HCT116 (cell line): Measurements from ENCODE around the gene NMD3. TPM values are rescaled to one million over a fixed set of nuclear protein-coding genes. Genes with fewer than 3 reads are reported as not detected.

Experiments
- ATAC-seq: fragments of 200-7000 bp; cut with Tn5 transposase; 2 replicates; pipeline ENCODE4 v1.9.1; 2020; ENCODE audit warnings: mild to moderate bottlenecking, moderate library complexity
- BruUV-seq: library from RNA; stranded (reverse); fragments of 400-500 nt; replicated peaks from 2 replicates; lab custom pipeline; 2021; lab: Mats Ljungman, UMichigan
- CTCF ChIA-PET: fragments of 300-600 bp; sonication (Branson Sonifier 250); formaldehyde crosslinking; loops from one replicate; lab custom pipeline; 2021; ENCODE audit warnings: antibody characterized with exemption; lab: Charles Lee
- POLR2A ChIA-PET: fragments of 300-600, 350-600 bp; sonication (Branson Sonifier 250); formaldehyde crosslinking; loops from one replicate; lab custom pipeline; 2021; ENCODE audit warnings: antibody characterized with exemption; lab: Charles Lee
- RAD21 ChIA-PET, 2 experiments: fragments of 300-600 bp; sonication (Branson Sonifier 250); formaldehyde crosslinking; loops; one replicate each; lab custom pipeline; 2023; ENCODE audit warnings: low total read pairs in 2 of 2; ENCODE audit not compliant: uncharacterized antibody in 2 of 2, unreplicated experiment in 2 of 2, low non-redundant PET in 1 of 2; lab: Charles Lee
- DNase-seq: peaks from one replicate; pipeline ENCODE4 v3.0.0-alpha.2; 2010; ENCODE audit warnings: low read depth, low spot score
- H2AFZ ChIP-seq: fragments of 200-600 bp; shearing (Covaris generic), sonication (generic); 2 replicates; pipeline ENCODE4 v1.6.1; 2017; ENCODE audit warnings: low read depth, mixed run types, mixed read lengths, antibody characterized with exemption, low read length; ENCODE audit not compliant: poor library complexity, severe bottlenecking
- H3K27ac ChIP-seq: 2 replicates; pipeline ENCODE4 v1.5.1; 2012; ENCODE audit warnings: low read depth, low read length
- H3K27me3 ChIP-seq: fragments of 200-600 bp; sonication (generic); 2 replicates; pipeline ENCODE4 v1.6.1; 2016; ENCODE audit warnings: mixed run types, low read length, mixed read lengths; ENCODE audit not compliant: insufficient read depth
- H3K36me3 ChIP-seq, 2 experiments: fragments of 200-500 bp in 1 of 2; fragments of 200-600 bp in 1 of 2; sonication (Bioruptor generic) in 1 of 2; sonication (generic) in 1 of 2; 2 replicates each; pipeline versions ENCODE4 v1.5.1 to v1.6.1; 2014 to 2016; ENCODE audit warnings: low read length in 2 of 2, inconsistent platforms in 1 of 2, mixed read lengths in 1 of 2, mixed run types in 1 of 2; ENCODE audit not compliant: insufficient read depth in 2 of 2, control insufficient read depth in 1 of 2
- H3K4me1 ChIP-seq, 2 experiments: fragments of 200-600 bp in 1 of 2; sonication (generic) in 1 of 2; 2 replicates each; pipeline versions ENCODE4 v1.5.1 to v1.6.1; 2012 to 2017; ENCODE audit warnings: low read length in 2 of 2, inconsistent platforms in 1 of 2, mild to moderate bottlenecking in 1 of 2, mixed read lengths in 1 of 2, mixed run types in 1 of 2, moderate library complexity in 1 of 2; ENCODE audit not compliant: insufficient read depth in 2 of 2, control insufficient read depth in 1 of 2
- H3K4me2 ChIP-seq: fragments of 200-600 bp; sonication (generic); 2 replicates; pipeline ENCODE4 v1.6.1; 2017; ENCODE audit warnings: mixed run types, low read length, mixed read lengths
- H3K4me3 ChIP-seq, 2 experiments: fragments of 200-600 bp in 1 of 2; sonication (generic) in 1 of 2; replicated peaks in 1 of 2; 2 replicates each; pipeline ENCODE4 v1.5.1; 2011 to 2016; ENCODE audit warnings: low read length in 2 of 2, control low read depth in 1 of 2, low read depth in 1 of 2, mild to moderate bottlenecking in 1 of 2, mixed read lengths in 1 of 2, mixed run types in 1 of 2
- H3K79me2 ChIP-seq: fragments of 200-600 bp; sonication (generic); 2 replicates; pipeline ENCODE4 v1.6.1; 2017; ENCODE audit warnings: mild to moderate bottlenecking, mixed run types, low read length, moderate library complexity, mixed read lengths; ENCODE audit not compliant: insufficient read depth
- H3K9ac ChIP-seq: fragments of 200-600 bp; sonication (generic); 2 replicates; pipeline ENCODE4 v1.6.1; 2016; ENCODE audit warnings: low read length, mixed read lengths
- H3K9me2 ChIP-seq: fragments of 200-600 bp; sonication (generic), shearing (Covaris generic); 2 replicates; pipeline ENCODE4 v1.6.1; 2017; ENCODE audit warnings: mixed run types, mild to moderate bottlenecking, moderate library complexity; ENCODE audit not compliant: insufficient read depth
- H3K9me3 ChIP-seq, 2 experiments: fragments of 200-500 bp in 1 of 2; fragments of 200-600 bp in 1 of 2; sonication (Bioruptor generic) in 1 of 2; sonication (generic) in 1 of 2; 2 replicates each; pipeline ENCODE4 v1.6.1; 2014 to 2017; ENCODE audit warnings: low read length in 2 of 2, mixed read lengths in 2 of 2, inconsistent platforms in 1 of 2, low read depth in 1 of 2, mild to moderate bottlenecking in 1 of 2, mixed run types in 1 of 2, moderate library complexity in 1 of 2; ENCODE audit not compliant: control insufficient read depth in 1 of 2, insufficient read depth in 1 of 2
- H4K20me1 ChIP-seq: fragments of 200-600 bp; sonication (generic), shearing (Covaris generic); 2 replicates; pipeline ENCODE4 v1.6.1; 2017; ENCODE audit warnings: mixed run types, mild to moderate bottlenecking, moderate library complexity; ENCODE audit not compliant: insufficient read depth
- CBX3 ChIP-seq: IDR thresholded peaks from 2 replicates; pipeline ENCODE4 v1.6.1; 2012; ENCODE audit warnings: low read depth
- CTCF ChIP-seq, 3 experiments: fragments of 200-600 bp in 1 of 3; sonication (generic) in 1 of 3; IDR thresholded peaks in 2 of 3; conservative IDR thresholded peaks in 1 of 3; 2 replicates each; pipeline ENCODE4 v1.5.1; 2012 to 2017; ENCODE audit warnings: low read depth in 2 of 3, low read length in 2 of 3, antibody characterized with exemption in 1 of 3, borderline replicate concordance in 1 of 3, control low read depth in 1 of 3, mild to moderate bottlenecking in 1 of 3, mixed read lengths in 1 of 3, mixed run types in 1 of 3, moderate library complexity in 1 of 3; ENCODE audit not compliant: insufficient read depth in 1 of 3
- EGR1 ChIP-seq: IDR thresholded peaks from 2 replicates; pipeline ENCODE4 v1.6.1; 2012; ENCODE audit warnings: low read depth
- EZH2 ChIP-seq: fragments of 200-600 bp; sonication (generic); IDR thresholded peaks from 2 replicates; pipeline ENCODE4 v1.6.1; 2017; ENCODE audit warnings: antibody characterized with exemption, mixed run types
- FOSL1 ChIP-seq: IDR thresholded peaks from 2 replicates; pipeline ENCODE4 v1.6.1; 2012; ENCODE audit warnings: low read depth
- POLR2A ChIP-seq: IDR thresholded peaks from 2 replicates; pipeline ENCODE4 v1.7.0; 2011; ENCODE audit warnings: borderline replicate concordance; ENCODE audit not compliant: insufficient read depth, insufficient read length; ENCODE audit errors: extremely low read depth
- POLR2AphosphoS5 ChIP-seq: IDR thresholded peaks from 2 replicates; pipeline ENCODE4 v1.6.1; 2011; ENCODE audit warnings: mild to moderate bottlenecking, low read depth, low read length, moderate library complexity
- RAD21 ChIP-seq: IDR thresholded peaks from 2 replicates; pipeline ENCODE4 v1.6.1; 2012; ENCODE audit warnings: low read depth, mild to moderate bottlenecking
- REST ChIP-seq: IDR thresholded peaks from 2 replicates; pipeline ENCODE4 v1.6.1; 2012; ENCODE audit warnings: low read depth
- SIN3A ChIP-seq: IDR thresholded peaks from 2 replicates; pipeline ENCODE4 v1.6.1; 2012; ENCODE audit warnings: low read depth
- TCF7L2 ChIP-seq: IDR thresholded peaks from 2 replicates; pipeline ENCODE4 v1.7.0; 2011; ENCODE audit warnings: borderline replicate concordance, inconsistent platforms; ENCODE audit not compliant: insufficient read depth, insufficient read length; ENCODE audit errors: extremely low read depth
- ZBTB33 ChIP-seq: IDR thresholded peaks from 2 replicates; pipeline ENCODE4 v1.6.1; 2011; ENCODE audit warnings: mild to moderate bottlenecking, low read length, moderate library complexity; ENCODE audit not compliant: insufficient replicate concordance; ENCODE audit errors: extremely low read depth
- ZNF274 ChIP-seq: fragments of 200-500 bp; sonication (Bioruptor generic); IDR thresholded peaks from 2 replicates; pipeline ENCODE4 v1.6.1; 2014; ENCODE audit warnings: mild to moderate bottlenecking, low read depth, low read length, inconsistent platforms
- intact Hi-C: fragments of 100-400 bp; cut with micrococcal nuclease; formaldehyde crosslinking; loops from 2 replicates; pipeline ENCODE4 v1.10.0; 2022
- total RNA-seq: library from RNA; stranded (reverse); gene quantifications from one replicate; pipeline ENCODE4 v1.2.1, GENCODE V29; 2021; ENCODE audit not compliant: unreplicated experiment

NMD3 gene
- total RNA-seq, 1 experiment from 2014 or later: 85.2 TPM

GRCh38 chr3:161244538-161244937, 23.4 kb downstream of the NMD3 start:
- Histone ChIP-seq H3K27ac (no peak overlapping the region), H4K20me1 (no peaks in the 10 kb centered on the region; the same call in 1 of the 2 replicates), H2AFZ (no peak overlapping the region), H3K36me3 (peaks cover 46 to 48% of the 10 kb centered on the region in 2 experiments), H3K4me3 (no peak overlapping the region), H3K4me2 (no peak overlapping the region), H3K9ac (no peak overlapping the region), H3K79me2 (peaks cover 47% of the 10 kb centered on the region), H3K4me1 (no peaks in the 10 kb centered on the region)
- DNase-seq (no peak), ATAC-seq (no peak)
- POLR2A ChIA-PET: no interaction called here
- intact Hi-C loops: no loop called here
- no peak for TF ChIP-seq EGR1
- TF ChIP-seq CBX3: no peak
- TF ChIP-seq TCF7L2: no peak
- no peak for TF ChIP-seq SIN3A
- TF ChIP-seq ZNF274: no peak
- TF ChIP-seq ZBTB33: no peak
- TF ChIP-seq CTCF (IDR thresholded peaks at IDR 0.05 in 2 of 3, conservative IDR thresholded peaks at IDR 0.05 in 1 of 3; ENCODE audit: borderline replicate concordance in 1 of 3, insufficient read depth in 1 of 3, low read depth in 2 of 3, low read length in 2 of 3): no peak
- TF ChIP-seq POLR2AphosphoS5: no peak
- no peak for TF ChIP-seq FOSL1
- no peak for TF ChIP-seq EZH2
- no peak for TF ChIP-seq RAD21
- TF ChIP-seq POLR2A: no peak
- TF ChIP-seq REST: no peak
- TF ChIP-seq, all 23 proteins: peak for 0
- CTCF ChIA-PET: no interaction called here
- RAD21 ChIA-PET: no interaction called here
- no peaks in the 10 kb centered on the region for H3K9me3 ChIP-seq
- BruUV-seq: no TSS peak
- H3K27me3 ChIP-seq: no peaks in the 10 kb centered on the region
- no peaks in the 10 kb centered on the region for H3K9me2 ChIP-seq
